ENCODE measurements around the gene C1orf216. TPM values are rescaled to one million over a fixed set of nuclear protein-coding genes. Genes with fewer than 3 reads are reported as not detected.
A peak's percentile ranks its signal among the peaks of the same experiment; 100 is the strongest.

Gene C1orf216
- total and polyA plus RNA-seq, 8 donors, result 1.5 to 5.2 (median 3.2) TPM

GRCh38 chr1:35727434-35728040, 8.9 kb upstream of the C1orf216 start:
- FAIRE-seq (no peak), ATAC-seq (no peak), DNase-seq (no peak)
- Histone ChIP-seq H3K4me3 (no peak overlapping the region), H3K27ac (no peak overlapping the region), H3K36me3 (no peaks in the 10 kb centered on the region), H3K9me3 (no peaks in the 10 kb centered on the region), H3K4me1 (peaks cover 0 to 3% (median 0%) of the 10 kb centered on the region in 3 donors), H3K27me3 (no peaks in the 10 kb centered on the region)
- 84 to 90% methylated on average over 4 of the region's 4 CpGs for WGBS, 2 donors
- no peak for TF ChIP-seq CTCF (IDR thresholded peaks at IDR 0.05)
- intact Hi-C loops (cut with DNase I), result loop anchor here in 2 of 3 donors (10.0 kb wide), 2 partner anchors 153 to 283 kb away; partner anchors contain the start of gene TFAP2E (in 1 of the 2)

GRCh38 chr1:35726450-35727433, 8.1 kb upstream of the C1orf216 start:
- FAIRE-seq (no peak), DNase-seq (peak in 5 of 6 donors; percentile 16 to 61 (median 36)), ATAC-seq (peak; percentile 84 to 98 (median 96))
- no peaks in the 10 kb centered on the region for H3K27me3 ChIP-seq
- 31 to 33% methylated on average over 11 of the region's 11 CpGs for WGBS, 2 donors
- peak; percentile 57 to 86 (median 76) for TF ChIP-seq CTCF (IDR thresholded peaks at IDR 0.05)
- no peak overlapping the region for H3K27ac ChIP-seq
- peaks cover 0 to 3% (median 0%) of the 10 kb centered on the region in 3 donors for H3K4me1 ChIP-seq
- no peaks in the 10 kb centered on the region for H3K9me3 ChIP-seq
- H3K36me3 ChIP-seq, result no peaks in the 10 kb centered on the region
- H3K4me3 ChIP-seq, result no peak overlapping the region
- intact Hi-C loops (cut with DNase I), result loop anchor here in 2 of 3 donors (10.0 kb wide), 2 partner anchors 152 to 282 kb away; partner anchors contain the start of gene TFAP2E (in 1 of the 2)

GRCh38 chr1:35725596-35725995, 6.9 kb upstream of the C1orf216 start:
- ATAC-seq (peak in 1 of 4 donors; percentile 16), DNase-seq (no peak), FAIRE-seq (no peak)
- no peaks in the 10 kb centered on the region for H3K27me3 ChIP-seq
- WGBS, 2 donors, result 58 to 63% methylated on average over 10 of the region's 10 CpGs
- H3K9me3 ChIP-seq, result no peaks in the 10 kb centered on the region
- no peak overlapping the region for H3K27ac ChIP-seq
- H3K4me3 ChIP-seq, result no peak overlapping the region
- no peak for TF ChIP-seq CTCF (IDR thresholded peaks at IDR 0.05)
- peaks cover 0 to 3% (median 0%) of the 10 kb centered on the region in 3 donors for H3K4me1 ChIP-seq
- intact Hi-C loops (cut with DNase I), result loop anchor here in 2 of 3 donors (10.0 kb wide), 2 partner anchors 151 to 281 kb away; partner anchors contain the start of gene TFAP2E (in 1 of the 2)
- H3K36me3 ChIP-seq, result no peaks in the 10 kb centered on the region

GRCh38 chr1:35717911-35718476, 690 bp downstream of the C1orf216 start:
- peak in 2 of 6 donors; percentile 26 to 36 for DNase-seq
- intact Hi-C loops (cut with DNase I), result loop anchor here in 2 of 3 donors (5.0 kb wide), 1 partner anchor 151 kb away; no protein-coding TSS in a partner anchor
- no peaks in the 10 kb centered on the region for H3K27me3 ChIP-seq
- peak overlapping the region; percentile 67 to 91 (median 82) for H3K4me3 ChIP-seq
- H3K27ac ChIP-seq, result peak overlapping the region in 3 of 4 donors; percentile 18 to 70 (median 56)
- TF ChIP-seq CTCF (IDR thresholded peaks at IDR 0.05), result no peak
- no peaks in the 10 kb centered on the region for H3K36me3 ChIP-seq
- peak; percentile 11 to 53 (median 32) for ATAC-seq
- no peak for FAIRE-seq
- 16 to 23% methylated on average over 10 of the region's 10 CpGs for WGBS, 2 donors
- H3K4me1 ChIP-seq, result no peaks in the 10 kb centered on the region
- H3K9me3 ChIP-seq, result no peaks in the 10 kb centered on the region

Measured in pancreas (tissue), 10 donors.